GM18907 (cell line): ENCODE data around the gene UGT1A10.

Experiments
- ATAC-seq: cut with Tn5 transposase; IDR thresholded peaks from one replicate; pipeline ENCODE4 v1.9.1; 2021; ENCODE audit warnings: mild to moderate bottlenecking, moderate library complexity; ENCODE audit not compliant: unreplicated experiment

The UGT1A10 gene

GRCh38 chr2:233819884-233820773, 183.9 kb downstream of the UGT1A10 start:
- ATAC-seq: no peak

DNA sequence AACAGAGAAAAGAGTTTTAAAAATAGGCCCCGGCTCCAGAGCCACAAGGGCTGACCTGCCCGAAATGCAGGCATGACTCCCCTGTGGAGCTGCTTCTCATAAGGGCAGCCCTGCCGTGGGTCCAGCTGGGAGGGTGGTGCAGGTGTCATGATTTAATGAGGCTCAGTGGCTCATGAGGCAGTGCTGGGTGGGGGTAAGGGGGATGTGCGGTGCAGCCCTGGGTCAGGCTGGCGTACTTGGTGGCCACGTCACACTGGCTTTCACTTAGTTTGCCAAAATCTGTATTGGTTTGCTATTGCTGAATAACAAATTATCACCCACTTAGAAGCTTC, 184.5 kb downstream of the UGT1A10 start:
- no peak for ATAC-seq

DNA sequence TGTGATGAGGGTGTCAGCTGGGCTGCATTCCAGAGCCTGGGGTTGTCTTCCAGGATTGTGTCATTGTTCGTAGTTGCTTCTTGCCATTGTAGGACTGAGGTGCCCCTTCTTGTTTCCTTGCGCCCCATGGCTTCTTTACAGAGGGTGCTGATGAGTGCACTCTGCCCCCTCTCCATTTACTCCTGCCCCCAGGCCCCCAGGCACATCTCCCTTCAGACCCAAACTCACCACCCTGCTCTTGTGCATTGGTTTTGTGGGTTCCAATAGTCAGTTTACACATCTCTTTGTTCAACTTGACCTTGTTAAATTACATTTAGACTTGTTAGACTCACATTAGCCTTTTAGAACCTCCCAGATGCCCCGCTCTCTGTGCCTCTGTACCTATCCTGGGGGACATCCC, 184.9 kb downstream of the UGT1A10 start:
- ATAC-seq: no peak

- no peak for ATAC-seq
These were observed 185.5 kb downstream of the UGT1A10 start for GRCh38 chr2:233821709-233822100.

GRCh38 chr2:233822101-233822771, 186.0 kb downstream of the UGT1A10 start:
- no peak for ATAC-seq
